Stimulated activated CD8-positive, alpha-beta memory T cell treated with anti-CD3 and anti-CD28 coated beads, Interleukin-12 subunit alpha, Interleukin-12 subunit beta, amount 100 ng/mL, for 24 hours (primary cell): ENCODE measurements around the gene MICAL2.

Source experiments
- DNase-seq: peaks from one replicate; pipeline ENCODE4 v3.0.0-alpha.2; 2020; ENCODE audit errors: extremely low read depth

The MICAL2 gene

GRCh38 chr11:12170984-12171383, 60.6 kb downstream of the MICAL2 start:
- DNase-seq = no peak

GRCh38 chr11:12171921-12172320, 61.5 kb downstream of the MICAL2 start:
- no peak for DNase-seq

GRCh38 chr11:12172493-12173013, 62.2 kb downstream of the MICAL2 start:
- no peak for DNase-seq

- DNase-seq = no peak
Observed at GRCh38 chr11:12173111-12173510, 62.7 kb downstream of the MICAL2 start.

- DNase-seq = no peak
Observed at GRCh38 chr11:12174128-12174476, 63.7 kb downstream of the MICAL2 start.

GRCh38 chr11:12174477-12175143, 64.2 kb downstream of the MICAL2 start:
- DNase-seq = no peak

- no peak for DNase-seq
Observed at GRCh38 chr11:12175694-12176241, 65.4 kb downstream of the MICAL2 start.

- DNase-seq = no peak
Observed at GRCh38 chr11:12176410-12176809, 66.0 kb downstream of the MICAL2 start.

GRCh38 chr11:12177739-12178338, 67.4 kb downstream of the MICAL2 start:
- DNase-seq = no peak

GRCh38 chr11:12179019-12179418, 68.6 kb downstream of the MICAL2 start:
- no peak for DNase-seq

- DNase-seq = no peak
Observed at GRCh38 chr11:12179531-12179930, 69.1 kb downstream of the MICAL2 start.

GRCh38 chr11:12180257-12181205, 70.1 kb downstream of the MICAL2 start:
- no peak for DNase-seq

GRCh38 chr11:12182302-12182675, 71.9 kb downstream of the MICAL2 start:
- DNase-seq = no peak

- no peak for DNase-seq
Observed at GRCh38 chr11:12182676-12183541, 72.5 kb downstream of the MICAL2 start.

- DNase-seq = no peak
Observed at GRCh38 chr11:12183827-12184620, 73.6 kb downstream of the MICAL2 start.

GRCh38 chr11:12184699-12185098, 74.3 kb downstream of the MICAL2 start:
- DNase-seq = no peak

GRCh38 chr11:12185106-12185690, 74.8 kb downstream of the MICAL2 start:
- DNase-seq = no peak

- no peak for DNase-seq
Observed at GRCh38 chr11:12185914-12186313, 75.5 kb downstream of the MICAL2 start.

- no peak for DNase-seq
Observed at GRCh38 chr11:12186701-12187100, 76.3 kb downstream of the MICAL2 start.

- no peak for DNase-seq
Observed at GRCh38 chr11:12187399-12187798, 77.0 kb downstream of the MICAL2 start.
